Measurements from ENCODE around the gene TBC1D4. TPM values are rescaled to one million over a fixed set of nuclear protein-coding genes. Genes with fewer than 3 reads are reported as not detected.
"Not testable (repeated sequence)": the region's sequence is repeated elsewhere in the genome, so short reads cannot be mapped to it uniquely, and the experiment has no call there.

TBC1D4 gene
- total RNA-seq, 1 experiment from 2014 or later = 19.5 TPM

- no TSS peak for BruUV-seq (replicated peaks)
- H4K20me1 ChIP-seq (ENCODE audit: insufficient read depth) = no peaks in the 10 kb centered on the region
- no peaks in the 10 kb centered on the region for H3K27me3 ChIP-seq (ENCODE audit: insufficient read depth, low read depth)
- H3K36me3 ChIP-seq (ENCODE audit: low read depth) = no peaks in the 10 kb centered on the region
- H2AFZ ChIP-seq = no peak overlapping the region
- DNase-seq = no peak
- TF ChIP-seq CTCF (conservative IDR thresholded peaks at IDR 0.05) = no peak
- TF ChIP-seq EZH2 (IDR thresholded peaks at IDR 0.05; ENCODE audit: low read depth) = no peak
- H3K9me3 ChIP-seq (ENCODE audit: insufficient read depth, low read depth) = no peaks in the 10 kb centered on the region
- H3K4me2 ChIP-seq = no peak overlapping the region
- ChIA-PET CTCF (no interaction called here), POLR2A (ENCODE audit: unreplicated experiment) (no interaction called here)
- no peak overlapping the region for H3K4me3 ChIP-seq
- H3K79me2 ChIP-seq (ENCODE audit: low read depth) = 0 out of 2 replicates have a peak, but pooled peaks cover 5% of the 10 kb centered on the region
- H3F3A ChIP-seq (ENCODE audit: insufficient read depth, low read depth) = no peaks in the 10 kb centered on the region
- 0 out of 2 replicates have a peak, but pooled peaks cover 5% of the 10 kb centered on the region for H3K4me1 ChIP-seq (replicated peaks; ENCODE audit: insufficient read depth)
- no peaks in the 10 kb centered on the region for H3K9me2 ChIP-seq (ENCODE audit: insufficient read depth)
- intact Hi-C loops (cut with micrococcal nuclease; ENCODE audit: unreplicated experiment) = loop anchor here (2.0 kb wide), 1 partner anchor 15 kb away; no protein-coding TSS in a partner anchor
- no peak overlapping the region for H3K27ac ChIP-seq
Observed at GRCh38 chr13:75437582-75438318, 44.2 kb downstream of the TBC1D4 start.

- H3F3A ChIP-seq (ENCODE audit: insufficient read depth, low read depth); H3K36me3 ChIP-seq (ENCODE audit: low read depth); intact Hi-C loops (cut with micrococcal nuclease; ENCODE audit: unreplicated experiment); H4K20me1 ChIP-seq (ENCODE audit: insufficient read depth); H3K4me1 ChIP-seq (replicated peaks; ENCODE audit: insufficient read depth); CTCF ChIA-PET; H3K27ac ChIP-seq; H3K9me3 ChIP-seq (ENCODE audit: insufficient read depth, low read depth); H2AFZ ChIP-seq; H3K27me3 ChIP-seq (ENCODE audit: insufficient read depth, low read depth); H3K79me2 ChIP-seq (ENCODE audit: low read depth); H3K4me3 ChIP-seq; H3K9me2 ChIP-seq (ENCODE audit: insufficient read depth); BruUV-seq (replicated peaks); POLR2A ChIA-PET (ENCODE audit: unreplicated experiment); DNase-seq; H3K4me2 ChIP-seq: not testable (repeated sequence)
Observed at GRCh38 chr13:75434126-75434525, 47.8 kb downstream of the TBC1D4 start.

- intact Hi-C loops (cut with micrococcal nuclease; ENCODE audit: unreplicated experiment) = no loop called here
- H3K4me1 ChIP-seq (replicated peaks; ENCODE audit: insufficient read depth) = 0 out of 2 replicates have a peak, but pooled peaks cover 6% of the 10 kb centered on the region
- H4K20me1 ChIP-seq (ENCODE audit: insufficient read depth) = no peaks in the 10 kb centered on the region
- H3K79me2 ChIP-seq (ENCODE audit: low read depth) = 0 out of 2 replicates have a peak, but pooled peaks cover 6% of the 10 kb centered on the region
- DNase-seq = no peak
- no peak overlapping the region for H3K27ac ChIP-seq
- H3K4me3 ChIP-seq = no peak overlapping the region
- no peaks in the 10 kb centered on the region for H3K36me3 ChIP-seq (ENCODE audit: low read depth)
- ChIA-PET POLR2A (ENCODE audit: unreplicated experiment) (no interaction called here), CTCF (no interaction called here)
- H3K4me2 ChIP-seq = no peak overlapping the region
- no peaks in the 10 kb centered on the region for H3F3A ChIP-seq (ENCODE audit: insufficient read depth, low read depth)
- H3K9me2 ChIP-seq (ENCODE audit: insufficient read depth) = no peaks in the 10 kb centered on the region
- no TSS peak for BruUV-seq (replicated peaks)
- H3K27me3 ChIP-seq (ENCODE audit: insufficient read depth, low read depth) = no peaks in the 10 kb centered on the region
- H2AFZ ChIP-seq = no peak overlapping the region
- no peaks in the 10 kb centered on the region for H3K9me3 ChIP-seq (ENCODE audit: insufficient read depth, low read depth)
- no peak for TF ChIP-seq EZH2 (IDR thresholded peaks at IDR 0.05; ENCODE audit: low read depth)
- TF ChIP-seq CTCF (conservative IDR thresholded peaks at IDR 0.05) = no peak
Observed at GRCh38 chr13:75432811-75433244, 49.1 kb downstream of the TBC1D4 start.
